HepG2 (cell line): ENCODE results near the gene THBS4.

Experiments used
- BCL3 ChIP-seq: sonication (generic); formaldehyde crosslinking; IDR thresholded peaks from 2 replicates; pipeline ENCODE4 v1.5.1; 2020; ENCODE audit warnings: mild to moderate bottlenecking, missing genetic modification reagents, moderate library complexity
- CEBPB ChIP-seq: IDR thresholded peaks from 2 replicates; pipeline ENCODE4 v1.6.1; 2011; ENCODE audit warnings: low read depth, low read length, improper control_type of control experiment, borderline replicate concordance
- ETV5 ChIP-seq: IDR thresholded peaks from 2 replicates; pipeline ENCODE4 v1.6.1; 2018; ENCODE audit warnings: missing biosample characterization, missing genetic modification reagents, inconsistent platforms, borderline replicate concordance
- PLRG1 ChIP-seq: fragments of 450-650 bp; conservative IDR thresholded peaks from 2 replicates; pipeline ENCODE4 v1.6.1; 2016
- POLR2AphosphoS5 ChIP-seq: IDR thresholded peaks from 2 replicates; pipeline ENCODE4 v1.6.1; 2012; ENCODE audit warnings: low read depth, low read length
- RAD51 ChIP-seq: fragments of 450-650 bp; IDR thresholded peaks from 2 replicates; pipeline ENCODE4 v1.6.1; 2016; ENCODE audit warnings: borderline replicate concordance
- RFX5 ChIP-seq: IDR thresholded peaks from 2 replicates; pipeline ENCODE4 v1.6.1; 2011; ENCODE audit warnings: low read depth, low read length, improper control_type of control experiment
- RNF219 ChIP-seq: sonication (generic); formaldehyde crosslinking; IDR thresholded peaks from 2 replicates; pipeline ENCODE4 v1.5.0; 2020; ENCODE audit warnings: mild to moderate bottlenecking, missing genetic modification reagents
- TCF7 ChIP-seq: sonication (generic); IDR thresholded peaks from 2 replicates; pipeline ENCODE4 v1.6.1; 2016; ENCODE audit warnings: antibody characterized with exemption, low read depth
- YY1 ChIP-seq: IDR thresholded peaks from 2 replicates; pipeline ENCODE4 v1.6.1; 2011; ENCODE audit warnings: low read length, low read depth, moderate library complexity, mild to moderate bottlenecking; ENCODE audit not compliant: insufficient read depth, insufficient replicate concordance
- TF ChIP-seq, protein P1 (sequence below): sonication (generic); formaldehyde crosslinking; IDR thresholded peaks from 2 replicates; pipeline ENCODE4 v1.4.0; 2020; ENCODE audit warnings: missing genetic modification reagents
- TF ChIP-seq, protein P2 (sequence below): sonication (generic); formaldehyde crosslinking; IDR thresholded peaks from 2 replicates; pipeline ENCODE4 v1.5.0; 2020; ENCODE audit warnings: mild to moderate bottlenecking, missing genetic modification reagents, moderate library complexity

GRCh38 chr5:80035839-80036238 is 691 bp downstream of the THBS4 start:
- TF ChIP-seq POLR2AphosphoS5 (no peak), RNF219 (CRISPR knock-in tag) (no peak), RAD51 (no peak), CEBPB (no peak), BCL3 (no peak), ETV5 (CRISPR knock-in tag) (no peak), TCF7 (no peak), YY1 (no peak), PLRG1 (no peak), RFX5 (no peak)
- TF ChIP-seq, protein P1, sequence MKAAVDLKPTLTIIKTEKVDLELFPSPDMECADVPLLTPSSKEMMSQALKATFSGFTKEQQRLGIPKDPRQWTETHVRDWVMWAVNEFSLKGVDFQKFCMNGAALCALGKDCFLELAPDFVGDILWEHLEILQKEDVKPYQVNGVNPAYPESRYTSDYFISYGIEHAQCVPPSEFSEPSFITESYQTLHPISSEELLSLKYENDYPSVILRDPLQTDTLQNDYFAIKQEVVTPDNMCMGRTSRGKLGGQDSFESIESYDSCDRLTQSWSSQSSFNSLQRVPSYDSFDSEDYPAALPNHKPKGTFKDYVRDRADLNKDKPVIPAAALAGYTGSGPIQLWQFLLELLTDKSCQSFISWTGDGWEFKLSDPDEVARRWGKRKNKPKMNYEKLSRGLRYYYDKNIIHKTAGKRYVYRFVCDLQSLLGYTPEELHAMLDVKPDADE (CRISPR knock-in tag) = no peak
- TF ChIP-seq, protein P2, sequence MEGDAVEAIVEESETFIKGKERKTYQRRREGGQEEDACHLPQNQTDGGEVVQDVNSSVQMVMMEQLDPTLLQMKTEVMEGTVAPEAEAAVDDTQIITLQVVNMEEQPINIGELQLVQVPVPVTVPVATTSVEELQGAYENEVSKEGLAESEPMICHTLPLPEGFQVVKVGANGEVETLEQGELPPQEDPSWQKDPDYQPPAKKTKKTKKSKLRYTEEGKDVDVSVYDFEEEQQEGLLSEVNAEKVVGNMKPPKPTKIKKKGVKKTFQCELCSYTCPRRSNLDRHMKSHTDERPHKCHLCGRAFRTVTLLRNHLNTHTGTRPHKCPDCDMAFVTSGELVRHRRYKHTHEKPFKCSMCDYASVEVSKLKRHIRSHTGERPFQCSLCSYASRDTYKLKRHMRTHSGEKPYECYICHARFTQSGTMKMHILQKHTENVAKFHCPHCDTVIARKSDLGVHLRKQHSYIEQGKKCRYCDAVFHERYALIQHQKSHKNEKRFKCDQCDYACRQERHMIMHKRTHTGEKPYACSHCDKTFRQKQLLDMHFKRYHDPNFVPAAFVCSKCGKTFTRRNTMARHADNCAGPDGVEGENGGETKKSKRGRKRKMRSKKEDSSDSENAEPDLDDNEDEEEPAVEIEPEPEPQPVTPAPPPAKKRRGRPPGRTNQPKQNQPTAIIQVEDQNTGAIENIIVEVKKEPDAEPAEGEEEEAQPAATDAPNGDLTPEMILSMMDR (CRISPR knock-in tag) = no peak
